ENCODE measurements around the gene LRIG2. TPM values are rescaled to one million over a fixed set of nuclear protein-coding genes. Genes with fewer than 3 reads are reported as not detected.

The LRIG2 gene
- total and polyA plus RNA-seq, 2 of the 13 experiments (the other 11 are each of a cell fraction or from before 2014, with no cell fraction given) = 8.1 to 12.2 TPM

GRCh38 chr1:113072757-113073478, at the start of gene LRIG2 (continued):
- TF ChIP-seq KIAA2018 (CRISPR knock-in tag; IDR thresholded peaks at IDR 0.05; ENCODE audit: borderline replicate concordance) (0 out of 2 replicates have a peak, but pooled peaks have one; percentile 25), SAFB2 (CRISPR knock-in tag; IDR thresholded peaks at IDR 0.05; ENCODE audit: borderline replicate concordance, low read depth) (no peak), STAT6 (CRISPR knock-in tag; IDR thresholded peaks at IDR 0.05; ENCODE audit: borderline replicate concordance) (0 out of 2 replicates have a peak, but pooled peaks have one; percentile 16), SMAD3 (CRISPR knock-in tag; IDR thresholded peaks at IDR 0.05) (peak; percentile 13; the same call in 1 of the 2 replicates), ZNF691 (CRISPR knock-in tag; IDR thresholded peaks at IDR 0.05; ENCODE audit: borderline replicate concordance, low read depth) (no peak), TFDP1 (CRISPR knock-in tag; IDR thresholded peaks at IDR 0.05; ENCODE audit: borderline replicate concordance) (no peak), GATA4 (IDR thresholded peaks at IDR 0.05; ENCODE audit: borderline replicate concordance, low read depth) (peak; percentile 46; the same call in 1 of the 2 replicates), ZNF460 (CRISPR knock-in tag; IDR thresholded peaks at IDR 0.05; ENCODE audit: borderline replicate concordance) (peak; percentile 29; the same call in 1 of the 2 replicates), MTA3 (CRISPR knock-in tag; IDR thresholded peaks at IDR 0.05) (no peak), ZZZ3 (CRISPR knock-in tag; IDR thresholded peaks at IDR 0.05; ENCODE audit: borderline replicate concordance) (no peak; the same call in 1 of the 2 replicates), DNMT3B (CRISPR knock-in tag; conservative IDR thresholded peaks at IDR 0.05) (no peak), ZBTB38 (CRISPR knock-in tag; IDR thresholded peaks at IDR 0.05) (peak; percentile 61), ZBTB26 (CRISPR knock-in tag; IDR thresholded peaks at IDR 0.05; ENCODE audit: borderline replicate concordance) (no peak)

All from HepG2 (cell line).